ENCODE measurements around the gene SUGCT. TPM values are rescaled to one million over a fixed set of nuclear protein-coding genes. Genes with fewer than 3 reads are reported as not detected.

Gene SUGCT
- total RNA-seq, 1 experiment from 2014 or later = 9.9 TPM

DNA sequence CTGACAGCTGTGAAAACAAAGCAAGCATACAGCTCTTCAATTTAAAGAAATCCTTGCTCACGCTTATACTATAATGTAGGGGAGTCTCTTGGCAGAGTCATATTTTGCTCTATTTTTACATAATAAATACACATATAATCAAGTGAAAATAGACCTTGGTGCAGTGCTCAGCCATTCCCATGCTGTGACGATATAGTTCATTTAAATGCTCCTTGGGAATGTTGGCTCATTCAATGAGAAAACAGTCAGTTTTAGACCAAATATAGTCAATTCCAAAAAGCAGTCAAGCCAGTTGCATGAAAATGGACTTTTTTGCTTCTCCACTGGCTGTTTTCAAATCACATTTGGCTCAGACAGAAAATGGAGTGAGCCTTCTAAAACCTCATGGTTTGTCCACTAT, 587.4 kb downstream of the SUGCT start:
- TF ChIP-seq, protein P1, sequence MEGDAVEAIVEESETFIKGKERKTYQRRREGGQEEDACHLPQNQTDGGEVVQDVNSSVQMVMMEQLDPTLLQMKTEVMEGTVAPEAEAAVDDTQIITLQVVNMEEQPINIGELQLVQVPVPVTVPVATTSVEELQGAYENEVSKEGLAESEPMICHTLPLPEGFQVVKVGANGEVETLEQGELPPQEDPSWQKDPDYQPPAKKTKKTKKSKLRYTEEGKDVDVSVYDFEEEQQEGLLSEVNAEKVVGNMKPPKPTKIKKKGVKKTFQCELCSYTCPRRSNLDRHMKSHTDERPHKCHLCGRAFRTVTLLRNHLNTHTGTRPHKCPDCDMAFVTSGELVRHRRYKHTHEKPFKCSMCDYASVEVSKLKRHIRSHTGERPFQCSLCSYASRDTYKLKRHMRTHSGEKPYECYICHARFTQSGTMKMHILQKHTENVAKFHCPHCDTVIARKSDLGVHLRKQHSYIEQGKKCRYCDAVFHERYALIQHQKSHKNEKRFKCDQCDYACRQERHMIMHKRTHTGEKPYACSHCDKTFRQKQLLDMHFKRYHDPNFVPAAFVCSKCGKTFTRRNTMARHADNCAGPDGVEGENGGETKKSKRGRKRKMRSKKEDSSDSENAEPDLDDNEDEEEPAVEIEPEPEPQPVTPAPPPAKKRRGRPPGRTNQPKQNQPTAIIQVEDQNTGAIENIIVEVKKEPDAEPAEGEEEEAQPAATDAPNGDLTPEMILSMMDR (IDR thresholded peaks at IDR 0.05; ENCODE audit: insufficient read depth in 1 of 2, low read depth in 1 of 2, low read length in 1 of 2, severe bottlenecking in 1 of 2, unreplicated experiment in 1 of 2) = no peak
- no peak for DNase-seq
- H3K4me3 ChIP-seq (ENCODE audit: low read depth, low read length) = no peak overlapping the region
- H3K27me3 ChIP-seq (replicated peaks; ENCODE audit: control insufficient read depth, insufficient read depth, low read length) = no peaks in the 10 kb centered on the region
- H3K36me3 ChIP-seq (ENCODE audit: control insufficient read depth, insufficient read depth, low read length) = no peaks in the 10 kb centered on the region
- no peaks in the 10 kb centered on the region for H3K9me3 Mint-ChIP-seq (ENCODE audit: unreplicated experiment)
- H3K27me3 Mint-ChIP-seq (ENCODE audit: insufficient read depth, unreplicated experiment) = no peaks in the 10 kb centered on the region
- H3K4me1 ChIP-seq = peaks cover 4% of the 10 kb centered on the region; the same call in 1 of the 2 replicates
- ChIA-PET POLR2A (no interaction called here), CTCF (no interaction called here)
- H3K27ac Mint-ChIP-seq (ENCODE audit: unreplicated experiment) = no peak overlapping the region
- no TSS peak for BruUV-seq (replicated peaks)
- peaks cover 3% of the 10 kb centered on the region for H3K4me1 Mint-ChIP-seq (ENCODE audit: low read depth, unreplicated experiment)
- intact Hi-C loops (cut with micrococcal nuclease; ENCODE audit: unreplicated experiment) = no loop called here
- peaks cover 5% of the 10 kb centered on the region for H3K36me3 Mint-ChIP-seq (ENCODE audit: insufficient read depth, unreplicated experiment)
- H3K4me3 Mint-ChIP-seq (ENCODE audit: unreplicated experiment) = no peak overlapping the region
- H3K9me3 ChIP-seq = no peaks in the 10 kb centered on the region

DNA sequence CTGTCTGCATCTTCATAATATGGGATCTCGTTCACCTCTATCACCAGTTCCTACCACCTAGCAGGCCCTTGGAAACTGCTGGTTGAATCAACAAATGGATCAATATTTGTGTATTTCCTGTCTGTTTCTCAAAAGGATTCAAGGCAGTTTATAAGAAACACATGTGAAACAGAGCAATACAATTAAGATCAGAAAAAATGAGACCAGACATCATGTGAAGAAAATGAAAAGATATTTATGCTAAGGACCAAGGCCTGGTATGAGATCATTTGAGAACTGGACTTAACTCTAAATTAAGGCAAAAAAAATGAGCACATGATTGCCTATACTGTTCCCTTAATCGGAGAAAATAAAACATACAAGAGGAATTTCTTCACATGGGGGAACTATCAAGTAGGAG, 589.0 kb downstream of the SUGCT start:
- H3K4me3 Mint-ChIP-seq (ENCODE audit: unreplicated experiment) = no peak overlapping the region
- no peak for DNase-seq
- CTCF ChIA-PET = no interaction called here

DNA sequence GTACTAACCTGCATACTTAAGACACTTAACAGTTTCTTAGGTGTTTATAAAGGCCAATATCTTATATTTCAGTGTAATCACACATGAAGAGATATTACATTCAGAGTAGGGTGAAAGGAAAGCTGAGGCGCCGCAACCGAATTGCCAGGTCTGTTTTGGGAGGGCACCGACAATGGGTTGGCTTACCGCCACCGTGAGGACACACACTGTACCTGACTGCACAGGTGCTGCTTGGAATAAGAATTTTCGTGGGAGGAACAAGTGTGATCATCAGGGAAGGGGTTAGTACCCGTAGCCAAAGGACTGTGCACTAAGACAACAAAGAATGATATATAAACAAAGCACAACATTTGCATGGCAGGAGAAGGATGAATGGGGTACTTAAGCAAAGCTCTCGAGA, 591.8 kb downstream of the SUGCT start:
- CTCF ChIA-PET = no interaction called here
- BruUV-seq (replicated peaks) = no TSS peak

More for the DNA sequence above, 589.0 kb downstream of the SUGCT start:
- Histone ChIP-seq H3K4me3 (ENCODE audit: low read depth, low read length) (no peak overlapping the region), H3K27me3 (replicated peaks; ENCODE audit: control insufficient read depth, insufficient read depth, low read length) (no peaks in the 10 kb centered on the region), H3K4me1 (no peaks in the 10 kb centered on the region), H3K36me3 (ENCODE audit: control insufficient read depth, insufficient read depth, low read length) (no peaks in the 10 kb centered on the region), H3K9me3 (no peaks in the 10 kb centered on the region)
- peaks cover 5% of the 10 kb centered on the region for H3K36me3 Mint-ChIP-seq (ENCODE audit: insufficient read depth, unreplicated experiment)
- TF ChIP-seq, protein P1 (IDR thresholded peaks at IDR 0.05; ENCODE audit: insufficient read depth in 1 of 2, low read depth in 1 of 2, low read length in 1 of 2, severe bottlenecking in 1 of 2, unreplicated experiment in 1 of 2) = no peak
- H3K4me1 Mint-ChIP-seq (ENCODE audit: low read depth, unreplicated experiment) = no peaks in the 10 kb centered on the region
- no TSS peak for BruUV-seq (replicated peaks)
- no peaks in the 10 kb centered on the region for H3K9me3 Mint-ChIP-seq (ENCODE audit: unreplicated experiment)
- H3K27me3 Mint-ChIP-seq (ENCODE audit: insufficient read depth, unreplicated experiment) = no peaks in the 10 kb centered on the region
- POLR2A ChIA-PET = no interaction called here
- intact Hi-C loops (cut with micrococcal nuclease; ENCODE audit: unreplicated experiment) = no loop called here
- no peak overlapping the region for H3K27ac Mint-ChIP-seq (ENCODE audit: unreplicated experiment)

More for the DNA sequence above, 591.8 kb downstream of the SUGCT start:
- H3K4me3 ChIP-seq (ENCODE audit: low read depth, low read length) = no peak overlapping the region
- POLR2A ChIA-PET = no interaction called here
- H3K36me3 ChIP-seq (ENCODE audit: control insufficient read depth, insufficient read depth, low read length) = no peaks in the 10 kb centered on the region
- Mint-ChIP-seq H3K36me3 (ENCODE audit: insufficient read depth, unreplicated experiment) (no peaks in the 10 kb centered on the region), H3K4me1 (ENCODE audit: low read depth, unreplicated experiment) (no peaks in the 10 kb centered on the region), H3K27me3 (ENCODE audit: insufficient read depth, unreplicated experiment) (no peaks in the 10 kb centered on the region), H3K27ac (ENCODE audit: unreplicated experiment) (no peak overlapping the region), H3K4me3 (ENCODE audit: unreplicated experiment) (no peak overlapping the region), H3K9me3 (ENCODE audit: unreplicated experiment) (peaks cover 12% of the 10 kb centered on the region)
- H3K9me3 ChIP-seq = 0 out of 2 replicates have a peak, but pooled peaks cover 3% of the 10 kb centered on the region
- TF ChIP-seq, protein P1 (IDR thresholded peaks at IDR 0.05; ENCODE audit: insufficient read depth in 1 of 2, low read depth in 1 of 2, low read length in 1 of 2, severe bottlenecking in 1 of 2, unreplicated experiment in 1 of 2) = no peak
- intact Hi-C loops (cut with micrococcal nuclease; ENCODE audit: unreplicated experiment) = no loop called here
- DNase-seq = no peak
- no peaks in the 10 kb centered on the region for H3K27me3 ChIP-seq (replicated peaks; ENCODE audit: control insufficient read depth, insufficient read depth, low read length)
- H3K4me1 ChIP-seq = no peaks in the 10 kb centered on the region
